NCI-H1092 (cell line): ENCODE results near the gene FBRSL1.

Experiments used
- DNase-seq: peaks from one replicate; lab custom pipeline; 2025; lab: John Stamatoyannopoulos, UW

Gene FBRSL1

DNA sequence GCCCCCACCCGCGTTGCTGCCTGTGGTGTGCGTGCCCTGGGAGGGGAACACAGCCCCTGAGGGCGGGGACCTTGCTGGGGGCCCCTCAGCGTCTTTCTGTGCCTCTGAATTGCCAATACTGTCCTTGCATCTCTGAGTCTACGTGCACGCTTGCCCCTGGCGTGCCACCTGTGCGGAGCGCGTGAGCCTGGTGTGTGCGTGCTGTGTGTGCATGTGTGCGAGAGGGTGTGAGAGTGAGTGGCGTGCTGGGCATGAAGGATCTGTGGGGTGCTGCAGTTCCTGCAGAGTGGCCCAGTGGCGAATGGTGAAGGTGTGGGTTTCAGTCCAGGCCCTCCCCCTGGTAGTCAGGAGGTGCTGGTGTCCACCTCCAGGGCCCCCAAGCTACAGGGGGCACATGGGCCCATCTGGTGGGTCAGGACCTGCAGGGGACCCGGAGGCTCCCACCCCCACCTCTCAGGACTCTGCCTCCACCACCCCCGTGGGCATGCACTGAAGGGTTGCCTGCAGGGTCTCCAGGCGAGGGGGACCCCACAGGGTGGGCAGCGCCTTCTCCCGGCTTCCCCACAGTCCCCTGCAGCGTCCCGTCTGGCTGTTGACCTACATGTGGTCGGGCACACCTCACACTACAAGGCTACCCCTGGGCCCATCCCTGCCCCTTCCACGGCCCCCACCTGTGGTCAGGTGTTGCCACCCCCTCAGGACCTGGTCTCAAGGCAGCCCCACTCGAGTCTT is 21.0 kb downstream of the FBRSL1 start:
- no peak for DNase-seq

DNA sequence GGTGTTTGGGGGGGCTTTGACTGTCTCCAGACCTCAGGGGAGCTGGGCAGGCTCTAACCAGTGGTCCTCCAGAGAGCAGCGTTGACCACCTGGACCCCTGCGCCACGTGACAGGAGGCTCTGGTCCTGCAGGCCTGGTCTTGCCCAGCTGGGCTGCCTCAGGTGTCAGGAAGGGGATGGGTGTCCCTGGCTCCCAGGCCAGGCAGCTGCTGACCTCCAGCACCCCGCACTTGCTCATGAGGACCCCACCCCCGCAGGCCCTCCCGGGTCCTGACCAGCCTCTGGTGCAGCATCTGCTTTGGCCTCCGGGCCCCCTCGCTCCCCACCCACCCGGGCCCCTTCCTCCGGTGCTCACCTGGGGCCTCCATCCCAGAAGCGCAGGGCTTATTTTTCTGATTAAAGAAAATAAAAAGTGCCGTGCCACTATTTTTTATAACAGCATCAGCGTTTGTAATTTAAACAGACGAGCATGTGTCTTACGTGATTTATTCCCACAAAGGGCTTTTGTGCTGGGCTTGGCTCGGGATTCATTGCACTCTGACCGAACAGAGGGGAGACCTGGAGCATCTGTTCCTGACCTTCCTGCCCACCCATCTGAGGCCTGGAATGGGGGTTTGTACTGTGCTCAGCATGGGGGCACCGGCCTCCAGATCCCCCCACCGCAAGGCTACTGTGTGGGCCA is 21.7 kb downstream of the FBRSL1 start:
- no peak for DNase-seq

GRCh38 chr12:132512197-132513069 is 22.5 kb downstream of the FBRSL1 start:
- no peak for DNase-seq

DNA sequence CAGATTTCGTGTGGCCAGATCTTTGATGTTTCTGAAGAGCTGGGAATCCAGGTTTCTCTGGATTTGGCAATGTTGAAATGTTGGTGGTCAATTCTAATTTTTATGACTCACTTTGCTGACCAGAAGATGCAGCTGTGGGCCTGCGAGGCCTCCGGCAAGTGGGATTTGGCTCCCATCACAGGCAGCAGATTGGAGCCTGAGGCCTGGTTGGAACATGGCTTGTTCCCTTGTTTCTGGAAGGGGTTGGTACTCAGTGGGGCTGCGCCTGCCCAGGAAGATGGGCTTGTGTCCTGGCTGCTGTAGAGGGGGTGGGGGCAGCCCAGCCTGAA is 23.1 kb downstream of the FBRSL1 start:
- DNase-seq, result no peak

- DNase-seq, result no peak
Observed at GRCh38 chr12:132513458-132514135, 23.6 kb downstream of the FBRSL1 start.

- no peak for DNase-seq
Observed at GRCh38 chr12:132514216-132514820, 24.4 kb downstream of the FBRSL1 start.

- no peak for DNase-seq
Observed at GRCh38 chr12:132514838-132515237, 24.9 kb downstream of the FBRSL1 start.

DNA sequence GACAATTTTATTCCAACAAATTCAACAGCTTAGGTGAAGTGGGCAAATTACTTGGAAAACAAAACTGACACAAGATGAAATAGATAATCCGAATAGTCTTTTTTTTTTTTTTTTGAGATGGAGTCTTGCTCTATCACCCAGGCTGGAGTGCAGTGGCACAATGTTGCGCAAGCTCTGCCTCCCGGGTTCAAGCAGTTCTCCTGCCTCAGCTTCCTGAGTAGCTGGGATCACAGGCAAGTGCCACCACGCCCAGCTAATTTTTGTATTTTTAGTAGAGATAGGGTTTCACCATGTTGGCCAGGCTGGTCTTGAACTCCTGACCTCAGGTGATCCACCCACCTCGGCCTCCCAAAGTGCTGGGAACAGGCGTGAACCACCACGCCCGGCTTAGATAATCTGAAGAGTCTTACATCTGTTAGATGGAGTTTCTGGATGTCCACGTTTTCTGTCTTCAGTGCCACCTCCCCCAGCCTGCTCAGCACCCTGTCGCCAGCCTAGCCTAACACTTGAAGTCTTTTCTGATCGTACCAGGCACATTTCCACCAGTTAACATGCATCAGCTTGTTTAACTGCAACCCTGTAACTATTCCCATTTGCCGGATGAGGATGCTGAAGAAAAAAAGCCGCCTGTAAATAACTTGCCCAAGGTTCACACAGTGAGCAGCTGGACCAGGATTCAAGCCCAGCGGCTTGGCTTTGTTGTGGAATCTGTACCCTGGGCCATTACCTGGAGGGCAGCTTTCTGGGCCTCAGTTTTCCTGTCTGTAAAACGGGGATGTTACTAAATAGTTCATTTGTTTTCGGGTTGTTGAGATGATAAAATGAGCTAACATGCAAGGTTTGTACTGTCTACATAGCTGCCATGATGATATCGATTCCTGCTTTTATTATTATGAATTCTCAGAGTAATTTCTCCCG is 26.4 kb downstream of the FBRSL1 start:
- DNase-seq, result no peak

- DNase-seq, result no peak
Observed at GRCh38 chr12:132517013-132517739, 27.2 kb downstream of the FBRSL1 start.

GRCh38 chr12:132517740-132518100 is 27.8 kb downstream of the FBRSL1 start:
- no peak for DNase-seq

- no peak for DNase-seq
Observed at GRCh38 chr12:132518354-132518992, 28.5 kb downstream of the FBRSL1 start.

DNA sequence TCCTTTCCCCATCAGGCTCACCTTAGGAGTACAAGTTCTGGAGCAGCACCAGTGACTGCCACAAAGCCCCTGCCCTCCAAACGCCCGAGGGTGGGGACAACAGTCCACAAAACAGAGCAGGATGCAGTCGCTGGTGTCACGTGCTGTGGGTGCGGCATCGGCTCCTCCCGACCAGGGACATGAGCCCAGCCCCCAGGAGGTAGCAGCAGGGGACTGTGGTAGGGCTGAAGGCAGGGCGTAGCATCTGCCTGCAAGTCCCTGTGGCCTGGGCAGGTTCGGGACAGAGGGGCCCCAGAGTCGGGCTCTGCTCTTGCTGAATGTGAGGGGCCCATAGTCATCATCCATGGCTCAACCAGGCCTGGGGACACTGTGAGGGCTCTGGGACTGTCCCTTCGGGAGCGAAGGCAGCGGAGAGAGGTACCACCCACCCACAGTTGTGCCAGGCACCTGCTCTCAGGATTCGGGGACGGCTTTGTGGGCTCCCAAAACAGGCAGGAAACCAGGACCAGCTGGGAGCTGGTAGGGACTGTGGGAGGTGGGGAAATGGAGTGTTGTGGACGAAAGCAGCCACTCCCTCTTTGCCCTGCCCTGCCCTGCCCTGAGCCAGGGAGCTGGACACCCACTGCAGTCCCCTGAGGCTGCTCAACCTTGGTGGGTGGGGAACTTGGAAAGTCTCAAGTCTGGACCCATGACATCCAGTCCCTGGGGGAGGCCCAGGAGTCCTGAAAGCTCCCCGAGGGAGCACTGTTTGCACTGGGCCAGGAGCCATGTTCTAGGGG is 30.7 kb downstream of the FBRSL1 start:
- DNase-seq, result no peak

- no peak for DNase-seq
Observed at GRCh38 chr12:132521200-132521580, 31.2 kb downstream of the FBRSL1 start.

DNA sequence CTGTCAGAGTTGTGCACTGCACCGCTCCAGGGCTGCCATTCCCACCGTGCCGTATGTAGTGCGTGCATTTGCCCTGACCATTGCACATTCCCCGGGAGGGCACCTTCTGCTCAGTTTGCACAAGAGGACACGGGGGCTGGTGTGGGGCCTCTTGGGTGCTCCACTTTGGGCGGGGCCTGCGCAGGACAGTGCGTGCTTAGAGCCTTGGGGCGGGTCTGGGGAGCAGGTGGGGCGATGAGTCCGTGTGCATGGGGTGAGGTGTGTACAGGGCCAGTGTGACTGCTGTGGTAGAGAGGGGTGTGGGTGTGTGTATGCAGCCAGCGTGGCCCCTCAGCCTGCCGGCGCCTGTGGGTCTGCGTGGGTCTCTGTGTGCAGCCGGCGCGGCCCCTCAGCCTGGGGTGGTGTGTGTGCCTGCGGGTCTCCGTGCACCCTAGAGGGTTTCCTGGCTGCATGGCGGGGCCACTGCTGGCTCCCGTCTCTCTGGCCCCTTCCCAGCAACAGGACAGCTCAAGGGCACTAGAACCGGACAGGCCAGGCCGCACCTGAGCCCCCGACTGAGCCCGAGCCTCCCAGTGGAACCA is 31.9 kb downstream of the FBRSL1 start:
- no peak for DNase-seq

DNA sequence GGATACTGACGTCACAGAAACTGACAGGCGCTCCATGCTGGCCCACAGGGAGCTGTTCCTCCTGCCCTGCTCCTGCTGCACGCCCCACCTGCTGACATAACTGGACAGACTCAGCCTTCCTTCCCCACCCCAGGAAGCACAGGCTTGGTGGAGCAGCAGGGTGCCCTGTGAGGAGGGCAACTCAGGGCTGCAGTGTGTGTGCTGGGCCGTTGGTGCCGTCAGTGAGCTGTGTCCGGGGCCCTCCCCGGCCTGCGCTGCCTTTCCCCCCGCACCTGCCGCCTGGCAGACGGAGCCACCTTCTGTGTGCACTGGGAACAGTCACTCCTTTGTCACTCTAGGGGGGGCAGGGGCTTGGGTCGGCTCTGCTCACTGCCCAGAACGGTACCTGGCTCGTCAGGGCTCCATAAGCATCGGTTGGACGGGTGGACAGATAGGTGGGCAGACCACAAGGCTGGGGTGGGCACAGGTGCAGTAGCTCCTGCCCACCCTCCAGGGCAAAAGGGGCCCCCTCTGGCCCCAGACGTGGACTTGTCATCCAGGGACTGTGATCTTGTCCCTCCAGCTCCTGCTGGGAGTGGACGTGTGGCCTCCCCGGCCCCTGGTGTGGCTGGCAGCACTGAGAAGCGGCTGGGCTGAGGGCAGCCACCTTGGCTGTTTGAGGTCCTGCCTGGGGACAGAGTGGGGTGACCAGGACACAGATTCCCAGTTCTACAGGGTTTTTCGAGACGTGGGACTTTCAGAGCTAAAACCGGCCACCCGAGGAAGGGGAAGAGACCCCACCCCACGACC is 32.8 kb downstream of the FBRSL1 start:
- DNase-seq, result no peak

DNA sequence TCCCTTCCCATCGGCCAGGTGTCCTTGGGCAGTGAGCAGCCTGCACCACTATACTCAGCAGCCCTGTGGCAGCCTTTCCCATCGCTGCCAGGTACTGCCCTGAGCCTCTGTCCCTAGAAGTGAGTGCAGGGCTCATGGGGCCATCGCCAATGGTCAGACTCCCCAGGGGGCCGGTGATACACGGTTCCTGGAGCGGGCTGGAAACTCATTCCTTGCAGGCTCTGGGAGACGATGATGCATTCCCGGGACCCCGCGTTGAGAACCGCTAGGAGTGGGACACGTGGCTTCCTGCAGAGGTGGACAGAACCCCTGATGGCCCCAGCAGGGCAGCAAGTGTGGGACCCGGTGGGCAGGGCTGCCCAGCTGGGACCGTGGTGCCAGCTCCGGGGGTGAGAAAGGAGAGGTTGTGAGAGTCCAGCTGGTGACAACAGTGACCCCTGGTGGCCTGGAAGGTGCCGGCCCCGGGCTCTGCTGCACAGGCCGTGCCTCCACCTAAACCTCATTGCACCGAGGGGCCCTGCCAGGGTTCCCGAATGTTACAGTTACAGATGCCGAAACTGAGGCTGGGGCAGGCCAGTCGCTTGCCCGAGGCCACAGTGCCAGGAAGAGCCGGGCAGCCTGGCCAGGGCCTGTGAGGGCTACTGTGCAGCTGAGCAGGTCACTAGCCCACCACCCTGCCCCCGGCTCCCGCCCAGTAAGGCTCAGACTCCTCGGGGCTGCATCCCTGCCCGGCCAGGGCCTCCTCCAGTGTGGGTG is 33.8 kb downstream of the FBRSL1 start:
- DNase-seq, result peak; percentile 26

DNA sequence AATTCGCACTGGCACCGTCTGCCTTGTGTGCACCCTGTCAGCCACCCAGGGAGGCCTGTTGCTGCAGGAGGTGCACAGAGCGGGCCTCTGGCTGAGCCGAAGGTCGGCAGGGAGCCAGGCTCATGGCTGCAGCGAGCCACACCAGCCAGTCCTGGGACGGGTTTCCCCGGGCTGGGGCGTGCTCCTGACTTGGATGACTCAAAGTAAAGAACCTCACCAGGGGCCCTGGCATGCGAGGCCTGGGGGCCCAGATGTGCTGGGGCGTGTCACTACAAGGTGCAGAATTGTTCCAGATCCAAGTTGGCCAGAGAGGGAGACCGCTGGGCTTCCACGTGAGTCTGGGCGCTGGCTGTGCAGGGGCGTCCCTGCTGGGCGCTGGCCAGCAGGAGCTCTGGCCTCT is 34.5 kb downstream of the FBRSL1 start:
- no peak for DNase-seq
